IMR-90 (cell line): ENCODE results near the gene RARB. TPM values are rescaled to one million over a fixed set of nuclear protein-coding genes. Genes with fewer than 3 reads are reported as not detected.

ENCODE experiments used
- ATAC-seq: fragments of 200-7000 bp; cut with Tn5 transposase; 2 replicates; pipeline ENCODE4 v1.9.1; 2020; ENCODE audit warnings: low read depth, mild to moderate bottlenecking, moderate library complexity
- BruUV-seq: library from RNA; stranded (reverse); fragments of 400-500 nt; replicated peaks from 2 replicates; lab custom pipeline; 2021; lab: Mats Ljungman, UMichigan
- CTCF ChIA-PET: fragments of 300-600 bp; formaldehyde crosslinking; extraction: SDS; loops from one replicate; lab custom pipeline; 2021; ENCODE audit warnings: antibody characterized with exemption; lab: Yijun Ruan, JAX
- POLR2A ChIA-PET: fragments of 300-600 bp; sonication (Branson Sonifier 250); formaldehyde crosslinking; loops from one replicate; lab custom pipeline; 2022; ENCODE audit warnings: antibody characterized with exemption; ENCODE audit not compliant: unreplicated experiment; lab: Charles Lee
- DNase-seq: peaks from one replicate; pipeline ENCODE4 v3.0.0; 2013
- H2AFZ ChIP-seq: replicated peaks from 2 replicates; pipeline ENCODE3; 2013; ENCODE audit warnings: low read length, mild to moderate bottlenecking; ENCODE audit not compliant: poor library complexity
- H2AK5ac ChIP-seq: 2 replicates; pipeline ENCODE4 v1.6.1; 2013; ENCODE audit warnings: low read depth, low read length, inconsistent platforms
- H2AK9ac ChIP-seq: replicated peaks from 2 replicates; pipeline ENCODE3; 2013; ENCODE audit warnings: mild to moderate bottlenecking, low read depth, low read length, moderate library complexity; ENCODE audit not compliant: poor library complexity
- H2BK120ac ChIP-seq: 2 replicates; pipeline ENCODE4 v1.6.1; 2013; ENCODE audit warnings: low read depth, low read length, inconsistent platforms
- H2BK15ac ChIP-seq: 3 replicates; pipeline ENCODE4 v1.6.1; 2013; ENCODE audit warnings: low read depth, low read length, inconsistent platforms
- H2BK20ac ChIP-seq: 2 replicates; pipeline ENCODE4 v1.6.1; 2013; ENCODE audit warnings: low read depth, mild to moderate bottlenecking, inconsistent platforms, low read length, moderate library complexity
- H2BK5ac ChIP-seq: 2 replicates; pipeline ENCODE4 v1.6.1; 2013; ENCODE audit warnings: mild to moderate bottlenecking, low read depth, low read length, inconsistent platforms; ENCODE audit not compliant: poor library complexity, severe bottlenecking
- H3K14ac ChIP-seq: replicated peaks from 2 replicates; pipeline ENCODE4 v1.6.1; 2013; ENCODE audit warnings: low read depth, low read length, inconsistent platforms
- H3K18ac ChIP-seq: 2 replicates; pipeline ENCODE4 v1.6.1; 2013; ENCODE audit warnings: low read depth, low read length, control low read depth
- H3K23ac ChIP-seq: 2 replicates; pipeline ENCODE4 v1.6.1; 2013; ENCODE audit warnings: low read depth, low read length, inconsistent platforms
- H3K27ac ChIP-seq: 2 replicates; pipeline ENCODE4 v1.5.1; 2013; ENCODE audit warnings: mild to moderate bottlenecking, control low read depth, low read length; ENCODE audit not compliant: insufficient read depth
- H3K27me3 ChIP-seq: 2 replicates; pipeline ENCODE4 v1.6.1; 2013; ENCODE audit warnings: low read length; ENCODE audit not compliant: control insufficient read depth, insufficient read depth
- H3K36me3 ChIP-seq: 2 replicates; pipeline ENCODE4 v1.6.1; 2013; ENCODE audit warnings: low read length, mixed read lengths; ENCODE audit not compliant: control insufficient read depth, insufficient read depth
- H3K4ac ChIP-seq: 2 replicates; pipeline ENCODE4 v1.6.1; 2013; ENCODE audit warnings: low read depth, low read length, inconsistent platforms
- H3K4me1 ChIP-seq: 2 replicates; pipeline ENCODE4 v1.6.1; 2013; ENCODE audit warnings: low read length, mixed read lengths; ENCODE audit not compliant: control insufficient read depth, insufficient read depth
- H3K4me2 ChIP-seq: 2 replicates; pipeline ENCODE4 v1.6.1; 2013; ENCODE audit warnings: low read depth, mild to moderate bottlenecking, control low read depth, low read length, moderate library complexity
- H3K4me3 ChIP-seq: 2 replicates; pipeline ENCODE4 v1.5.1; 2013; ENCODE audit warnings: low read depth, mild to moderate bottlenecking, control low read depth, low read length, moderate library complexity; ENCODE audit not compliant: insufficient read depth
- H3K56ac ChIP-seq: 2 replicates; pipeline ENCODE4 v1.6.1; 2013; ENCODE audit warnings: low read length, inconsistent platforms; ENCODE audit not compliant: insufficient read depth; ENCODE audit errors: extremely low read depth
- H3K79me1 ChIP-seq, 2 experiments: 2 replicates each; pipeline ENCODE4 v1.6.1; 2013; ENCODE audit warnings: low read length in 2 of 2, inconsistent platforms in 1 of 2, low read depth in 1 of 2
- H3K9ac ChIP-seq: 2 replicates; pipeline ENCODE4 v1.6.1; 2013; ENCODE audit warnings: low read depth, low read length, control low read depth
- H3K9me1 ChIP-seq: 2 replicates; pipeline ENCODE4 v1.6.1; 2013; ENCODE audit warnings: low read length, inconsistent platforms; ENCODE audit not compliant: insufficient read depth
- H3K9me3 ChIP-seq: 2 replicates; pipeline ENCODE4 v1.6.1; 2013; ENCODE audit warnings: low read length; ENCODE audit not compliant: control insufficient read depth, insufficient read depth
- H4K20me1 ChIP-seq: 2 replicates; pipeline ENCODE4 v1.6.1; 2013; ENCODE audit warnings: low read length, inconsistent platforms; ENCODE audit not compliant: insufficient read depth
- H4K5ac ChIP-seq: 2 replicates; pipeline ENCODE4 v1.6.1; 2013; ENCODE audit warnings: mild to moderate bottlenecking, low read depth, low read length, control low read depth
- H4K8ac ChIP-seq, 2 experiments: 2 replicates each; pipeline ENCODE4 v1.6.1; 2013; ENCODE audit warnings: low read depth in 2 of 2, low read length in 2 of 2, control low read depth in 1 of 2, inconsistent platforms in 1 of 2
- H4K91ac ChIP-seq: 2 replicates; pipeline ENCODE4 v1.6.1; 2013; ENCODE audit warnings: low read depth, low read length, inconsistent platforms; ENCODE audit not compliant: insufficient read depth
- BHLHE40 ChIP-seq: fragments of 150-350 bp; IDR thresholded peaks from 2 replicates; pipeline ENCODE4 v1.6.1; 2016; ENCODE audit warnings: mild to moderate bottlenecking, low read depth, low read length
- CEBPB ChIP-seq: IDR thresholded peaks from 2 replicates; pipeline ENCODE4 v1.6.1; 2012; ENCODE audit warnings: low read depth, low read length, improper control_type of control experiment
- CHD1 ChIP-seq: IDR thresholded peaks from 2 replicates; pipeline ENCODE4 v1.6.1; 2012; ENCODE audit warnings: low read depth, low read length, improper control_type of control experiment
- FOS ChIP-seq: fragments of 150-350 bp; IDR thresholded peaks from 2 replicates; pipeline ENCODE4 v1.6.1; 2016; ENCODE audit warnings: low read depth, low read length
- MAFK ChIP-seq: IDR thresholded peaks from 2 replicates; pipeline ENCODE4 v1.6.1; 2012; ENCODE audit warnings: low read depth, low read length, improper control_type of control experiment
- MAZ ChIP-seq: IDR thresholded peaks from 2 replicates; pipeline ENCODE4 v1.6.1; 2012; ENCODE audit warnings: low read depth, mild to moderate bottlenecking, low read length, improper control_type of control experiment, moderate library complexity, borderline replicate concordance
- RAD21 ChIP-seq: IDR thresholded peaks from 2 replicates; pipeline ENCODE4 v1.6.1; 2012; ENCODE audit warnings: low read length, improper control_type of control experiment
- RCOR1 ChIP-seq: IDR thresholded peaks from 2 replicates; pipeline ENCODE4 v1.6.1; 2012; ENCODE audit warnings: mild to moderate bottlenecking, low read length, improper control_type of control experiment; ENCODE audit not compliant: insufficient replicate concordance
- RFX5 ChIP-seq: IDR thresholded peaks from 2 replicates; pipeline ENCODE4 v1.8.0; 2012; ENCODE audit warnings: low read depth, mild to moderate bottlenecking, low read length, moderate library complexity
- SMC3 ChIP-seq: fragments of 150-350 bp; IDR thresholded peaks from 2 replicates; pipeline ENCODE4 v1.6.1; 2016; ENCODE audit warnings: low read depth, mild to moderate bottlenecking, antibody characterized with exemption, low read length, moderate library complexity
- WGBS, 2 experiments: methylation state at CpG; one replicate each; pipeline versions ENCODE4 v1.1.5 to v1.1.7; 2013; ENCODE audit warnings: missing lambda C conversion rate in 2 of 2; ENCODE audit not compliant: insufficient read length in 1 of 2; ENCODE audit errors: extremely low coverage in 2 of 2; 5-methylcytosine and 5-hydroxymethylcytosine counted together
- dilution Hi-C: fragments of 300-500 bp; cut with HindIII; formaldehyde crosslinking; loops from one replicate; pipeline ENCODE4 v1.14.3; 2018; ENCODE audit warnings: low sequenced_read_pairs; ENCODE audit not compliant: unreplicated experiment
- in situ Hi-C: fragments of 300-500 bp; cut with MboI; formaldehyde crosslinking; loops from 3 replicates; pipeline ENCODE4 v1.14.3; 2019; ENCODE audit warnings: low sequenced_read_pairs, inconsistent platforms, mixed read lengths
- intact Hi-C: fragments of 100-400 bp; cut with micrococcal nuclease; formaldehyde crosslinking; loops from 2 replicates; pipeline ENCODE4 v1.10.0; 2022
- polyA plus RNA-seq, 3 experiments: library from polyadenylated mRNA; depleted of rRNA; stranded (reverse); fragments of >200 nt; gene quantifications; 2 replicates each; pipeline ENCODE4 v1.2.3, GENCODE V29; 2012; ENCODE audit warnings: low replicate concordance in 1 of 3
- total RNA-seq: library from RNA; depleted of rRNA; stranded (reverse); fragments of >200 nt; gene quantifications from 2 replicates; pipeline ENCODE4 v1.2.3, GENCODE V29; 2012
- TF ChIP-seq, protein P1 (sequence below): fragments of 150-350 bp; IDR thresholded peaks from 2 replicates; pipeline ENCODE4 v1.6.1; 2016; ENCODE audit warnings: low read depth, mild to moderate bottlenecking, low read length, moderate library complexity, borderline replicate concordance
- TF ChIP-seq, protein P2 (sequence below): fragments of 150-350 bp; IDR thresholded peaks from 2 replicates; pipeline ENCODE4 v1.6.1; 2017; ENCODE audit warnings: mild to moderate bottlenecking, antibody characterized with exemption, low read length, low read depth

RARB gene
- total and polyA plus RNA-seq, 2 of the 4 experiments (the other 2 are of a cell fraction) = 0.53 to 1.4 TPM

DNA sequence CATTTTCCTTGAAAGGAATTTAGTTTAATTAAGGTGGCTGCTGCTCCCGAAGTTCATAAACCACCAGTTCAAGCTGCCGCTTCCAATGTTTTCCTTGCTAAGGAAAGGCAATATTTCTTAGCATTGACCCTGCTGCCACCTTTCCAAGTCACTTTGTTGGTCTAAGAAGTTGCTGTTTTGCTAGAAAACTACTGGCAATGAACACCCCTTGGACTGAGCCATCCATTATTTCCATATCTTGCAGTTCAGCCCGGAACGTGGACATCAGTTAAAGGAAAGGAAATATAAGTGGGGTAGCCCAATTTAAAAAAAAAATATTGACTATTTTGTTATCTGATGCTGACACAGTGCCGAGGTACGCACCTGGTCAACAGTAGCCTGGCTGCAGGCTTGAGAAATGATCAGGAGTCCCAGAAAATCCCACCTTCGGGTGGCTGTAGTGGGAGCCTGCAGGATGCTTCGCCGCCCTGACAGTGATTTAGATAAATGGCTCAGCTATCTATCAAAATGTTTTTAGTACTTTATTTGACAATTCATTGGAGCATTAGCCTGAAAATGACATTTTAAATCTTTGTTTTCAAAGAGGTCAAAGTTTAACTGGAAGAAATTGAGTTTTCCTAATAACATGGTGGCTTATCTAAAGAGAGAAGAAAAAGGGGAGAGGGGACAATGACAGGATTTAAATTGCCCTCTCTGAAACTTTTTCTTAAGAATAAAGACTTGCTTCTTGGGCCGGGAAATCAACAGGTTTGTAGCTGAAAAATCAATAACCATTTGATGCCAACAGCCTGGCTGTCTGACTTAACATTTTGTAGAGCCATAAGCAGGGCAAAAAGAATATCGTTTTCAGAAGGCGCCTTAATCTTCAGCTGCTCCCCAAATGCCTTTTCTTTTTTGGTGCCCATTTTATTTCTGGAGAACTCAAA is 1.6 kb downstream of the RARB start:
- POLR2A ChIA-PET = no interaction called here
- H4K5ac ChIP-seq = no peak overlapping the region
- no peak overlapping the region for H2BK15ac ChIP-seq
- H4K8ac ChIP-seq = no peak overlapping the region
- no peak overlapping the region for H3K23ac ChIP-seq
- H3K4ac ChIP-seq = no peak overlapping the region
- no peaks in the 10 kb centered on the region for H3K9me3 ChIP-seq
- ATAC-seq (no peak), DNase-seq (no peak)
- H2BK5ac ChIP-seq = no peak overlapping the region
- no peak overlapping the region for H2AK5ac ChIP-seq
- H3K36me3 ChIP-seq = no peaks in the 10 kb centered on the region
- no peak overlapping the region for H3K18ac ChIP-seq
- H2BK20ac ChIP-seq = no peak overlapping the region
- peaks cover 25% of the 10 kb centered on the region for H3K27me3 ChIP-seq
- no peak overlapping the region for H3K27ac ChIP-seq
- intact Hi-C loops = no loop called here
- BruUV-seq = no TSS peak
- no peaks in the 10 kb centered on the region for H3K4me1 ChIP-seq
- H4K91ac ChIP-seq = no peak overlapping the region
- H3K56ac ChIP-seq = no peak overlapping the region
- 20% methylated on average over 1 of the region's 12 CpGs; no CpG with 5 or more reads in 1 of the 2 experiments for WGBS, 2 experiments
- no peaks in the 10 kb centered on the region for H3K9me1 ChIP-seq
- H3K14ac ChIP-seq = no peak overlapping the region
- H2AK9ac ChIP-seq = no peak overlapping the region
- no peak overlapping the region for H2AFZ ChIP-seq
- no peak overlapping the region for H3K4me3 ChIP-seq
- H4K20me1 ChIP-seq = no peaks in the 10 kb centered on the region
- in situ Hi-C loops = no loop called here
- CTCF ChIA-PET = interaction anchor here (0.5 kb wide), 1 partner anchor 706 kb away, joined by 3 read pairs; no protein-coding TSS in a partner anchor
- H2BK120ac ChIP-seq = no peak overlapping the region
- no peaks in the 10 kb centered on the region for H3K79me1 ChIP-seq
- H3K9ac ChIP-seq = no peak overlapping the region
- no peak overlapping the region for H3K4me2 ChIP-seq
- dilution Hi-C loops = no loop called here
- no peak for TF ChIP-seq FOS
- TF ChIP-seq, protein P1, sequence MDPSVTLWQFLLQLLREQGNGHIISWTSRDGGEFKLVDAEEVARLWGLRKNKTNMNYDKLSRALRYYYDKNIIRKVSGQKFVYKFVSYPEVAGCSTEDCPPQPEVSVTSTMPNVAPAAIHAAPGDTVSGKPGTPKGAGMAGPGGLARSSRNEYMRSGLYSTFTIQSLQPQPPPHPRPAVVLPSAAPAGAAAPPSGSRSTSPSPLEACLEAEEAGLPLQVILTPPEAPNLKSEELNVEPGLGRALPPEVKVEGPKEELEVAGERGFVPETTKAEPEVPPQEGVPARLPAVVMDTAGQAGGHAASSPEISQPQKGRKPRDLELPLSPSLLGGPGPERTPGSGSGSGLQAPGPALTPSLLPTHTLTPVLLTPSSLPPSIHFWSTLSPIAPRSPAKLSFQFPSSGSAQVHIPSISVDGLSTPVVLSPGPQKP = no peak
- TF ChIP-seq, protein P2, sequence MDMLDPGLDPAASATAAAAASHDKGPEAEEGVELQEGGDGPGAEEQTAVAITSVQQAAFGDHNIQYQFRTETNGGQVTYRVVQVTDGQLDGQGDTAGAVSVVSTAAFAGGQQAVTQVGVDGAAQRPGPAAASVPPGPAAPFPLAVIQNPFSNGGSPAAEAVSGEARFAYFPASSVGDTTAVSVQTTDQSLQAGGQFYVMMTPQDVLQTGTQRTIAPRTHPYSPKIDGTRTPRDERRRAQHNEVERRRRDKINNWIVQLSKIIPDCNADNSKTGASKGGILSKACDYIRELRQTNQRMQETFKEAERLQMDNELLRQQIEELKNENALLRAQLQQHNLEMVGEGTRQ = no peak
- no peak for TF ChIP-seq SMC3
- TF ChIP-seq RAD21 = no peak
- no peak for TF ChIP-seq CEBPB
- no peak for TF ChIP-seq RCOR1
- TF ChIP-seq CHD1 = no peak
- no peak for TF ChIP-seq MAFK
- TF ChIP-seq RFX5 = no peak
- no peak for TF ChIP-seq MAZ
- no peak for TF ChIP-seq BHLHE40
